Umbilical cord (tissue), 2 donors: ENCODE data around the gene WBP2NL. TPM values are rescaled to one million over a fixed set of nuclear protein-coding genes. Genes with fewer than 3 reads are reported as not detected.

Experiments used
- DNase-seq: peaks from one replicate; pipeline ENCODE4 v3.0.0-alpha.2; 2015; ENCODE audit warnings: low spot score
- total RNA-seq: library from RNA; depleted of rRNA; stranded (reverse); fragments of >200 nt; gene quantifications from one replicate; pipeline ENCODE4 v1.2.3, GENCODE V29; 2014; ENCODE audit warnings: low replicate concordance; ENCODE audit not compliant: insufficient read depth

WBP2NL gene
- total RNA-seq, 1 donor from 2014 or later: 6.0 TPM

DNA sequence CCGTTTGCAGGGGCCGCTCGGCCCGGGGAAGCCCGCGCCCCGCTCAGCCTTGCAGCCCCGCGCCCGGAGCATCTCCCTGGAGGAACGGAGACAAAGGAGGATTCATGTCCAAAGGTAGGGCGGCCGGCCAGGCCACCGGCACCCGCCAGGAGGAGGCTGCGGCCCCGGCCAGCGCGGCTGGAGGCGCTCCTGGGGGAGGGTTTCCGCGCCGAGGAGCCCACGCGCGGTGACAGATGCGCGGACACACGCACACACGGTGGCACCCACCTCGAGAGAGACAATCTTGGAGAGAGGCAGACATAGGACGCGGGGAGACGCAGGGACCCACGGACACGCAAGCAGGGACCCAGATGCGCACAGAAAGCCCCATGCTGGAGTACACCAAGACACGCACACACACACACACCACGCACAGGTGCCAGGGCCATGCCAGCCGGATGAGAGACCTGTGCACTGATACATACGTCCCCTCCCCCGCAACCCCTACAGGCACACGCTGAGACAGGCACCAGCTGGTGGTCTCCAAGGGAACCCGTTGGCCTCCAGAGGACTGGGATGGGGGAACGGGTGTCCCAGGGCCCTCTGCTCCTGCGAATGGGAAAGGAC lies 21.5 kb upstream of the WBP2NL start:
- no peak for DNase-seq

- no peak for DNase-seq
These were observed 19.9 kb upstream of the WBP2NL start for GRCh38 chr22:41978732-41979131.

DNA sequence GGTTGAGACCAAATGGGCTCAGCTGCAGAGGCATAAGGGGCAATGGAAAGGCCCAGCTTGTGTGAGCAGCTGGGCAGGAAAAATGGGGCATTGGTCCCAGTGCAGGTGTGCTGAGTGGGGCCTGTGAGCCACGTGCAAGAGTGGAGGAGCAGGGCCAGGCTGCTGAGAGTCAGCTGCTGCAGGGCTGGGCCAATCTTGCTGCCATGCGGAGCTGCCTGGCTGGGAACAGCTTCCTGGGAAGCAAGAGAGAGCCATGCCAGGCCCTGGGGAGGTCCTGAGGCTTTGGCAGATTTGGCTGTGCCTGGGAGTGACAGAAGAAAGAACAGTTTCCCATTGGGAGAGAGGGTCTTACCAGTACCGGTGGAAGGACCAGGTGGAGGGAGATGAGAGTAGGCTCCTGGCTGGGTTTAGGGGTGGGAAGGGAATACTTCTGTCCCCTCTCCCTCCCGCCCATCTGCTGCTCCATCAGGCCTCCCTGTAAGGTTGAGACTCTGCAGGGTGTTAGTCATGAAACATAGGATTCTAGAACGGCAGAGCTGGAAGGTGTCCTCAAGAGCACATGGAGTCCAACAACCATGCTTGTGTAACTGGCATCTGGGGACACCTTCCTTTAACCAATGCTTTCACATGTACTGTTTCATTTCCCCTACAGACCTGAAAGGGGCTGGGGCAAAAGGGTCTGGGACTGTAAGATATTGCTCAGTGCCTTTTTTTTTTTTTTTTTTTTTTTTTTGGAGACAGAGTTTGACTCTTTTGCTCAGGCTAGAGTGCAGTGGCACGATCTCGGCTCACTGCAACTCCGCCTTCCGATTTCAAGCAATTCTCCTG lies 19.0 kb upstream of the WBP2NL start:
- no peak for DNase-seq

DNA sequence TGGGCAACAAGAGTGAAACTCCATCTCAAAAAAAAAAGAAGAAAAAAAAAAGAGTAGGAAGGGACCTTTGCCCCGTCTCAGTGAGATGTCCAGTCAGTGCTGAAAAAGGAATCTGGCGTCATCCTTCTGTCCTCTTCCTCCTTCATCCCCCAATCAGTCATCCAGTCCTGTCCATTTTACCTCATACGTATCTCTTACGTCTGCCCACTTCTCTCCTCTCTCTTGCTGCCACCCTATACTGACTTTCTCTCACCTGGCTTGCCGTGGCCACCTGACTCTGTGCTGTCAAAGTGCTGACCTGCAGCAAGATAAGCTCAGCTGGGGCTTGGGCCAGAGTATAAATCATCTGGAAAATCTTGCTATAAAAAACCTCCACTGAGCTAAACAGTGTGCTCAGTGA lies 15.7 kb upstream of the WBP2NL start:
- no peak for DNase-seq

DNA sequence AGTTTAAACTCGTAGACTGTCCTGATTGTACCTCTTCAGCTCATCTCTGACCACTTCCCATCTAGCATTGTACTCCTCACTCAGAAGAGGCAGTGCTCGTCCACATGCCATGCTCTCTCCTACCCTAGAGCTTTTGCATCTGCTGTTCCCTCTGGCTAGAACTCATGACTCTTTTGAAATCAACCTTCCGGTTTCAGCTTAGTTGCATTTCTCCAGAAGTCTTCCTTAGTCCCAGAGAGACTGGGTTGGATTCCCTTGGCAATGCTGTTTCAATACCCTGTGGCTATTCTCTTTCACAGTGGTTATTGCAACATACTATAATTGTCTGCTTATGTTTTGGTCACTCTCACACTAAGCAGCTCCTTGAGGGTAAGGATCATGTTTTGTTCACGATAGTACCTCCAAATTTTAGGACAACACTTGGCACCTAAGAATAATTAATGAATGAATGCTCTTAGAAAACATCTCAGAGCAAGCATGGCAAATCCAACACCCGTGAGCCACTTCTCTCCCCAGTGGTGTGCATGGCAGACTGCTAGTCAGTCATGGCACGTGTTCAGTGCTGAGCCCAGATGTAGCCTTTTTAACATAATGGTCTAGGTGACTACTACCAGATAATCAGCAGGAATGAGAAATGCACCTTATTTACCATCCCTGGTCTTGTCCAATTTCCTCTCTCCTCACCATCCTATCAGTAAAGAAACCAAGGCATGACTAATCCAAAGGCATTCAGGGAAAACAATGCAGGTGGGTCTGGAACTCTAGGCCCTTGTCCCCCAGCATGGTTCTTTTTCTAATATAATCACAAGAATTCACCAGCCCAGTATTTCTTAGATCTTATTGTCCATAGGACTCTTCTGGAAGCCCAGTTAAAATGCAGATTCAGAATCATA lies 14.8 kb upstream of the WBP2NL start:
- no peak for DNase-seq

DNA sequence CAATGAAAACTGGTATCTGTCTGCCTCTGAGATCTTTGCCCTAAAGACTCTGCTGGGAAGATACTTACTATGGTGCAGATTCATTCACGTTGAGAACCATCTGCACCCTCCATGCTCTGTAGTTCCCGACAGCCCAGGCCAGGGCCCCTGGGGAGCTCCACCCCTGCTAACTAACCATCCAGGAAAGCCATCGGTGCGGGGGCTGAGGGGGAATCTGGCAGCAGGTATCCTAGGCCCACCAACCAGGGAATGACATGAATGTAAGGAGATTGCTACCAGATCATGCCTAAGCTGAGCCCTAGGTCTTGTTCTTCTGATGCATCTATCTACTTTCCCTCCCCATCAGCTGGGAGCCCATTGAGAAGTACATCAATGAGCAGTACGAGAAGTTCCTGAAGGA lies 11.3 kb upstream of the WBP2NL start:
- DNase-seq: no peak

DNA sequence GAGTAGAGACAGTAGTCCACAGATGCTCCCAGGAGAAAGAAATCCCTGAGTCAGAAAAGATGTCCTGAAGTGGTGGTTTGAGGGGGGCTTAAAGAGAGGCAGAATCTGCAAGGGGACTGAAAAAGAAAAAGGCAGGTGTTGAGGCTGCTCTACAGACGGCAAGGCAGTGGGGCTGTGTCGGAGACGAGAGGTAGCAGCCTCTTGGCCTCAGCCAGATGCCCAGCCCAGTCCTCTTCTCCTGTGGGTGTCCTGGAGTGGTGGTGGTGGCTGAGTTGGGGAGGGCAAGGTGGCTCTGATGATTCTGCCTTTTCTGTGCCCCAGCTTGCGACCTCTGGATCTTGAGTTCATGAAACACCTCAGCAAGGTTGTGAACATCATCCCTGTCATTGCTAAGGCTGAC lies 9.3 kb upstream of the WBP2NL start:
- no peak for DNase-seq

- DNase-seq: no peak
These were observed 7.5 kb upstream of the WBP2NL start for GRCh38 chr22:41991111-41991510.

GRCh38 chr22:41992496-41992895 lies 6.1 kb upstream of the WBP2NL start:
- no peak for DNase-seq

- no peak for DNase-seq
These were observed 3.4 kb upstream of the WBP2NL start for GRCh38 chr22:41995211-41995610.

- no peak for DNase-seq
These were observed 1.8 kb upstream of the WBP2NL start for GRCh38 chr22:41996826-41997225.

- DNase-seq: no peak
These were observed 1.9 kb downstream of the WBP2NL start for GRCh38 chr22:42000466-42000865.

DNA sequence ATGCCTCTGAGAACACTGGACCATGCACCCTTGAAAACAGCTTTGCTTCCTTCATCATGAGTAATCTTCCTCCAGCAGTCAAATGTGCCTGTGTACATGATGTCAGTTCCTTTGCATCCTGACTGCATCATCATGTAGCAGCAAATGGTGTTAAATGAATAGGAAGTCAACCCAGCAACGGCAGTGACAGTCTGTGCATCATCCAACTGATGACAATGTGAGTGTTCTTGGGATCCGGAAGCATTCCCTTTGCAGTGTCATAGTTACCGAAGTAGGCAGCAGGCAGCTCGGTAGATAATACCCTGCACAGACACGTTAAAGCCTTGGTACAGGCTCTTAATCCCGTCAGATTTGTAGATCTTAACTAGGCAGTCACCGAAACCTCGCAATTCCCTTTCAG lies 2.5 kb downstream of the WBP2NL start:
- no peak for DNase-seq

DNA sequence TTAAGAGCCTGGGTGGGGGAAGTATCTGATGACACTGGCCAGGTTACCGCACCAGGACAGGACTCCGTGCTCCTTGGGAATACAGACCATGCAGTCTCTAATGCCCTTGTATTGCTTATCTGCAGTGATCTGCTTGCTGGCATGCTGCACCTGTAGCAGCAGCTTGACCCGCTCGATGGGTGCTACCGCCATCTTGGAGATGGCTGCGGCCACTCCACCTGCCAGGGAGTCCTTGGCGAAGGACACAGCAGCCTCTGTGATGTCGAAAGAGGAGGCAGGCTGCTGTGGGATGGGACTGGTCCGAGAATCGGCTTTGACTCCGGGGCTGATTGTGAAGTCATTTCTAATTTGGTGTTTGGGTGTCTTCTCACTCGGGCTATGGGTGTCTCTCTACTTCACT lies 3.1 kb downstream of the WBP2NL start:
- no peak for DNase-seq

GRCh38 chr22:42007922-42008321 lies 9.3 kb downstream of the WBP2NL start:
- DNase-seq: no peak

DNA sequence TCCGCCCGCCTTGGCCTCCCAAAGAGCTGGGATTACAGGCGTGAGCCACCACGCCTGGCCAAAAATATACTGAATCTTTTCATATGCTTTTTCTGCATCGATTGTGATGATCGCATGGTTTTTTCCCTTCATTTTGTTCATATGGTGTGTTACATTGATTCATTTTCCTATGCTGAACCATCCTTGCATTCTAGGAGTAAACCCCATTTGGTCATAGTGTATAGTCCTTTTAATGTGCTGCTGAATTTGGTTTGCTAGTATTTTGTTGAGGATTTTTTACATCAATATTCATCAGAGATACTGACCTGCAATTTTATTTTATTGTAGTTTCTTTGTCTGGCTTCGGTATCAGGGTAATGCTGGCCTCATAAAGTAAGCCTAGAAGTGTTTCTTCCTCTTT lies 12.2 kb downstream of the WBP2NL start:
- no peak for DNase-seq

DNA sequence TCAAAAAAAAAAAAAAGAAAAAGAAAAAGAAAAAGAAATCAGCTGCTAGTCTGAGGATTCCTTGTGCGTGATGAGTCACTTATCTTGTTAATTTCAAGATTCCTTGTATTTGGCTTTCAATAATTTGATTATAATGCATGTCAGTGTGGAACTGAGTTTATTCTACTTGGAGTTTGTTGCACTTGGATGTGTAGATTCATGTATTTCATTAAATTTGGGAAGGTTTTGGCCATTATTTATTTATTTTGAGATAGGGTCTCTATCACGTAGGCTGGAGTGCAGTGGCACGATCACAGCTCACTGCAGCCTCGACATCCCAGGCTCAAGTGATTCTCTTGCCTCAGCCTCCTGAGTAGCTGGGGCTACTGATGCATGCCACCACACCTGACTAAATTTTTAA lies 14.8 kb downstream of the WBP2NL start:
- DNase-seq: no peak

DNA sequence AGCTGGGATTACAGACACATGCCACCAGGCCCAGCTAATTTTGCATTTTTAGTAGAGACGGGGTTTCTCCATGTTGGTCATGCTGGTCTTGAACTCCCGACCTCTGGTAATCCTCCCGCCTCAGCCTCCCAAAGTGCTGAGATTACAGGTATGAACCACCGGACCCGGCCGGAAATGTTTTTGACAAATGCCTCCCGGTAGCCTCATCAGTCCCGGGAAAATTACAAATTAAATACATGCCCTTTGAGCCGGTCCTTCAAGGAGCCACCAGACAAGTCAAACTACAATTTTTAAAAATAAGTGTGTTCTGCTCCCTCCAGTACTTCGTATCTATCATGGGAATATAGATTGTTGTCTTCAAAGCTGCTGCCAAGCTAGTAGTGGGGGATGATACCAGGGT lies 17.5 kb downstream of the WBP2NL start:
- DNase-seq: no peak

- DNase-seq: no peak
These were observed 19.6 kb downstream of the WBP2NL start for GRCh38 chr22:42018224-42018623.

- DNase-seq: no peak
These were observed 23.0 kb downstream of the WBP2NL start for GRCh38 chr22:42021571-42021970.

DNA sequence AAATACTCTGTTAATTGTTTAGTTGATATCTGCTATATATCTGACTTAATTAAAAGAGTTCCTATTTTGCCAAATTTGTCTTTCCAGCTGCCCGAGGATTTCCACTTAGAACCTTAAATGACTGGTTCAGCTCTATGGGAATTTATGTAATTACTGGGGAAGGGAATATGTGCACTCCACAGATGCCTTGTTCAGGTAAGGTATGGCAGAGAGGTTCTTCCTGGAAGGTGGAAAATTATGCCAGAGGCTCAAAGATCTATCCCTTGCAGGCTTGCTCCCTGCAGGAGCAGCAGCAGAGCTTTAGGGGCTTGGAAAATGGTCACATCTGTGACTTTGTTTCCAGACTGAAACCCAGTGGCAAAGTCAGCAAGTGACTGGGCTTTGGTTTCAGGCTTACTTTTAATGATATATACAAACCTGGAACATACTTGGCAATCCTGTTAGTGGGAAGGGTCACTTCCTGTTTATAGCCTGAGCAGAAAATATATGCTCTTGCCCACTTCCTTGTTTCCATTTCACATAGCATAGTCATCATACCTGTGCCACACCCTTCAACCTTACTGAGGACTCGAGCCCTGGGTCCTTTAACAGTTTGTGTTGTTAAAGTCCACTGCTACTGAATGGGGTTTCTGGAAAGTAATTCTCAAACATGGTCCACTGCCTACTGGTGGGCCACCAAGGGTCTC lies 23.7 kb downstream of the WBP2NL start:
- no peak for DNase-seq

- no peak for DNase-seq
These were observed 26.8 kb downstream of the WBP2NL start for GRCh38 chr22:42025421-42025820.
